ENCODE results near the gene HIP1.
"Not testable (repeated sequence)": the region's sequence is repeated elsewhere in the genome, so short reads cannot be mapped to it uniquely, and the experiment has no call there.

HIP1 gene

GRCh38 chr7:75632587-75632986 lies 106.2 kb downstream of the HIP1 start:
- Histone ChIP-seq H3K9me3 (ENCODE audit: low read length) (peaks cover 13% of the 10 kb centered on the region), H3K36me3 (ENCODE audit: insufficient read depth, low read length) (peaks cover 12% of the 10 kb centered on the region)
- not testable (repeated sequence) for H3K27me3 ChIP-seq (ENCODE audit: insufficient read depth, low read length); H3K4me3 ChIP-seq (ENCODE audit: low read length); H2AFZ ChIP-seq (ENCODE audit: low read depth, low read length); H3K4me1 ChIP-seq (ENCODE audit: insufficient read depth, low read length)

DNA sequence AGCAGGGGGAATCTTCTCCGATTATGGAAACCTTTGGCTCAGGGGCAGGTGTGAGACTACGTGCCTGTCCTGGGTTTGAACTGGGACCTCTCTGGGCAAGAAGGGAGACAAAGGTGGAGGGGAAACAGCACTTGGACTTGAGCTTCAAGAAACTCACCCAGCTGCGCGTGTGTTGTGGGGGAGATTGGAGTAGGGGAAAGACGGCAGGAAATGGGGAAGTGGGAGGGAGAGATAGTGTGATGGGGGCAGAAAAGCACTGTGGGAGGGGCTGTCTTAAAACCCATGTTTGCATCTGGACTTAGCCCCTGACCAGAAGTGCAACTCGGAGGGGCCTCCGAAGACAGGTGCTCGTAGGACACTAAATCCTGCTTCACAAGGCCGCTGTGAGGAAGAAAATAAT lies 107.0 kb downstream of the HIP1 start:
- Histone ChIP-seq H3K27me3 (ENCODE audit: insufficient read depth, low read length) (no peaks in the 10 kb centered on the region), H2AFZ (ENCODE audit: low read depth, low read length) (no peak overlapping the region), H3K4me3 (ENCODE audit: low read length) (no peak overlapping the region), H3K9me3 (ENCODE audit: low read length) (peaks cover 18% of the 10 kb centered on the region), H3K36me3 (ENCODE audit: insufficient read depth, low read length) (peaks cover 12% of the 10 kb centered on the region), H3K4me1 (ENCODE audit: insufficient read depth, low read length) (no peaks in the 10 kb centered on the region)

DNA sequence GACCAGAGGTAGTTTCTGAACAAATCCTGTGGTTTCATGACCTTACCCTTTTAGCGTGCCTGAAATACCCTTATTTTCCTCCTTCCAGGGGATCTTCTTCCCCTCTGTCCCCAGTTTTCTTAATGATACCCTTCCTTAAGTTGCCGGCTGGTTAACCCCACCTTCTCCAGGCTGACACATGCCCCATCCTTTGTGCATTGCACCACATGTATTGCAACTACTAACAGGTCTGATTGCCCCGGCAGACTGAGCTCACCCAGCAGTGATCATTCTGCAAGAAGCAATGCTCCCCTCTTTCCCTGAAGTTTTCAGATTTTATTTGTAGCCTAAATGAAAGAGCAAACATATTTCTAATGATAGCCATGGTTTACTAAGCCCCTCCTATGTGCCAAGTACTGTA lies 108.2 kb downstream of the HIP1 start:
- no peak overlapping the region for H3K4me3 ChIP-seq (ENCODE audit: low read length)
- no peaks in the 10 kb centered on the region for H3K27me3 ChIP-seq (ENCODE audit: insufficient read depth, low read length)
- H3K4me1 ChIP-seq (ENCODE audit: insufficient read depth, low read length) = no peaks in the 10 kb centered on the region
- H3K36me3 ChIP-seq (ENCODE audit: insufficient read depth, low read length) = peaks cover 12% of the 10 kb centered on the region
- peaks cover 21% of the 10 kb centered on the region for H3K9me3 ChIP-seq (ENCODE audit: low read length)
- H2AFZ ChIP-seq (ENCODE audit: low read depth, low read length) = no peak overlapping the region

DNA sequence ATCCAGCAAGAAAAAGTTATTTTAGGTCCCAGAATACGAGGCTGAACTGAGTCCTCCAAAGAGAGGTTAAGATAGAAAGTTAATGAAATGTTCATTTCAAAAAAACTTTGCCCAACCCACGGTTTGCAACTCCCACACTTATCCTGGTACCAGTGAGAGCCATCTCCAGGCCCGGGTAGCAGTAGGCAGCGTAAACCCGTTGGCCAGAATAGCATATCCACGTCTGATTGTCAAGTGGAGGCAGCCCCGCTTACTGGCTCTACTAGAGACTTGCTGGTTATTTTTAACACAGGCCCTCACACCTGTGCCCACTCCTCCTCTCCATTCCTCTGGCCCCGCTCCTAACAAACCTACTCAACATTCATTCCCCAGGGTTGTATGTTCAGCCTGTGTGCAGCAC lies 109.7 kb downstream of the HIP1 start:
- H3K4me1 ChIP-seq (ENCODE audit: insufficient read depth, low read length) = no peaks in the 10 kb centered on the region
- H3K36me3 ChIP-seq (ENCODE audit: insufficient read depth, low read length) = peaks cover 12% of the 10 kb centered on the region
- H2AFZ ChIP-seq (ENCODE audit: low read depth, low read length) = no peak overlapping the region
- no peaks in the 10 kb centered on the region for H3K27me3 ChIP-seq (ENCODE audit: insufficient read depth, low read length)
- peaks cover 21% of the 10 kb centered on the region for H3K9me3 ChIP-seq (ENCODE audit: low read length)
- H3K4me3 ChIP-seq (ENCODE audit: low read length) = no peak overlapping the region

DNA sequence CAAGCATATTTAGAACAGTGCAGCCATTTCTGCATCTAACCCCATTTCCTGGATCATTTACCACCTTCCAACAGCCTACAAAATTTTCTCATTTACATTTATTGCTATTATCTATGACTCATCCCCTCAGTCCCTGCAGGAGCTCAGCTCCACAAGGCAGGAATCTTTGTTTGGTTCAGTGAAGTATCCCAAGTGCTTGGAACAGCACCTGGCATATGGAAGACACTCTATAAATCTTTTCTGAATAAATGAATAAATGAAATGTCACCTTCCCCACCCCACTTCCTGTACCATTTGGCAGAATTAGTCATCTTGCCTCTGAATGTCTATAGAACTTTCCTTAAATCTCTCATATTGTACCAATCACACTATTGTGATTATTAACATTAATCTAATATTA lies 110.7 kb downstream of the HIP1 start:
- Histone ChIP-seq H3K4me1 (ENCODE audit: insufficient read depth, low read length) (no peaks in the 10 kb centered on the region), H3K9me3 (ENCODE audit: low read length) (peaks cover 21% of the 10 kb centered on the region), H2AFZ (ENCODE audit: low read depth, low read length) (no peak overlapping the region), H3K27me3 (ENCODE audit: insufficient read depth, low read length) (no peaks in the 10 kb centered on the region), H3K36me3 (ENCODE audit: insufficient read depth, low read length) (peaks cover 12% of the 10 kb centered on the region), H3K4me3 (ENCODE audit: low read length) (no peak overlapping the region)

DNA sequence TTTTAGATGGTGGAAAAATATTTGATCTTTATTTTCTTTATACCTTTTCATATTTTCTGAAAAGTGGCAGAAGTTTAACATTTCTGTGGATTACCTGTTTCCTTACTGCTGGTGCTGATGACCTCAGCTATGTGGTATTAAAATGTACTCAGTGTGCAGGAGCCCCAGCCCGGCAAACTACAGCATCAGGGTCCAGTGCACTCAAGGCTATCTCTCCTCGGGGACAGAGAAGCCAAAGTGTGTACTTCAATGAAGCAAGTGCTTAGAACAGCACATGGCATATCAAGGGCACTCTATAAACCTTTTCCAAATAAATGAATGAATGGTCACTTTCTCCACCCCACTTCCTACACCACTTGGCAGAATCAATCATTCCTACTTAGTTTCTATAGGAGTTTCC lies 111.8 kb downstream of the HIP1 start:
- Histone ChIP-seq H3K9me3 (ENCODE audit: low read length) (peaks cover 17% of the 10 kb centered on the region), H2AFZ (ENCODE audit: low read depth, low read length) (no peak overlapping the region), H3K27me3 (ENCODE audit: insufficient read depth, low read length) (no peaks in the 10 kb centered on the region), H3K36me3 (ENCODE audit: insufficient read depth, low read length) (peaks cover 3% of the 10 kb centered on the region), H3K4me3 (ENCODE audit: low read length) (no peak overlapping the region), H3K4me1 (ENCODE audit: insufficient read depth, low read length) (no peaks in the 10 kb centered on the region)

DNA sequence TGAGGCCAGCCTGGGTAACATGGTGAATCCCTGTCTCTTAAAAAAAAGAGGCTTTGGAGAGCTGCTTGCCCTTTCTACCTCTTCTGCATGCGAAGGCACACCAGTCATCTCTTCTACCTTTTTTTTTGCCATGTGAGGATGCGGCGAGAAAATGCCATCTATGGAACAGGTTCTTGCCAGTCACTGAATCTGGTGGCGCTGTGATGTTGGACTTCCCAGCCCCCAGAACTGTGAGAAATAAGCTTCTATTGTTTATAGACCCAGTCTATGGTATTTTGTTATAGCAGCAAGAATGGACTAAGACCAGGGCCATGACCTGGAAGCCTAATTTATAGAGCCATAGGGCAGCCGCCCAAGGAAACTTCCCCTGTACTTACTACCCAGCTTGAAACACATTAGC lies 112.9 kb downstream of the HIP1 start:
- H3K27me3 ChIP-seq (ENCODE audit: insufficient read depth, low read length) = no peaks in the 10 kb centered on the region
- no peak overlapping the region for H2AFZ ChIP-seq (ENCODE audit: low read depth, low read length)
- no peaks in the 10 kb centered on the region for H3K36me3 ChIP-seq (ENCODE audit: insufficient read depth, low read length)
- H3K4me3 ChIP-seq (ENCODE audit: low read length) = no peak overlapping the region
- peaks cover 17% of the 10 kb centered on the region for H3K9me3 ChIP-seq (ENCODE audit: low read length)
- no peaks in the 10 kb centered on the region for H3K4me1 ChIP-seq (ENCODE audit: insufficient read depth, low read length)

GRCh38 chr7:75624134-75624832 lies 114.5 kb downstream of the HIP1 start:
- Histone ChIP-seq H3K4me3 (ENCODE audit: low read length) (no peak overlapping the region), H3K36me3 (ENCODE audit: insufficient read depth, low read length) (no peaks in the 10 kb centered on the region)

DNA sequence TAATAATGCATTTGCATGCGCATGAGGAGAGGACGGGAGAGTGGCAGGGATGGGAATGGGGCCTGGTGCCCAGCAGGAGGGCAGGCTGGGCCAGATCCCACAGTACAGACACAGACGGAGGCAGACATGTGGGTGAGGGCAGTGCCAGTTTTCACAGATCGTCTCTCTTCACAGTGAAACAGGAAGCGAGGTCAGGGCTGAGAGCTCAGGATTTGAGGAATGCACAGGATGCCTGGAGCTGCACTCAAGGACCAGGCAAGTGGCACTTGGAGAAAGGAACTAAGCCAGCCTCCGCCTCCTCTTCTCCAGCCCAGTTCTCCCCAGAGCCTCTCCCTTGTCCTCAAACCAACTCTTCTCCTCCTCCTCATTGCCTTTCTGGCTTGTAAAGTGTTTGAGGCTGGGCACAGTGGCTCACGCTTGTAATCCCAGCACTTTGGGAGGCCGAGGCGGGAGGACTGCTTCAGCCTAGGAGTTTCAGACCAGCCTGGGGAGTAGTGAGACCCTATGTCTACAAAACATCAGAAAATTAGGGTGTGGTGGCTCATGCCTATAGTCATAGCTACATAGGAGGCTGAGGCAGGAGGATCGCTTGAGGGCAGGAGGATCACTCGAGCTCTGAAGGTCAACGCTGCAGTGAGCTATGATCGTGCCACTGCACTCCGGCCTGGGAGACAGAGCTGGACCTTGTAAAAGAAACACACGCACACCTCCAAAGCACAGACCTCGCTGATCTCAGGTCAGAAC lies 115.2 kb downstream of the HIP1 start:
- Histone ChIP-seq H3K27me3 (ENCODE audit: insufficient read depth, low read length) (no peaks in the 10 kb centered on the region), H3K4me1 (ENCODE audit: insufficient read depth, low read length) (no peaks in the 10 kb centered on the region), H3K36me3 (ENCODE audit: insufficient read depth, low read length) (no peaks in the 10 kb centered on the region), H2AFZ (ENCODE audit: low read depth, low read length) (no peak overlapping the region), H3K4me3 (ENCODE audit: low read length) (no peak overlapping the region), H3K9me3 (ENCODE audit: low read length) (peaks cover 14% of the 10 kb centered on the region)

More at GRCh38 chr7:75624134-75624832, 114.5 kb downstream of the HIP1 start:
- H3K9me3 ChIP-seq (ENCODE audit: low read length) = peaks cover 17% of the 10 kb centered on the region
- H2AFZ ChIP-seq (ENCODE audit: low read depth, low read length) = no peak overlapping the region
- H3K27me3 ChIP-seq (ENCODE audit: insufficient read depth, low read length) = no peaks in the 10 kb centered on the region
- no peaks in the 10 kb centered on the region for H3K4me1 ChIP-seq (ENCODE audit: insufficient read depth, low read length)

GRCh38 chr7:75621124-75621523 lies 117.6 kb downstream of the HIP1 start:
- no peaks in the 10 kb centered on the region for H3K4me1 ChIP-seq (ENCODE audit: insufficient read depth, low read length)
- H3K36me3 ChIP-seq (ENCODE audit: insufficient read depth, low read length) = no peaks in the 10 kb centered on the region
- H2AFZ ChIP-seq (ENCODE audit: low read depth, low read length) = no peak overlapping the region
- no peaks in the 10 kb centered on the region for H3K27me3 ChIP-seq (ENCODE audit: insufficient read depth, low read length)
- no peak overlapping the region for H3K4me3 ChIP-seq (ENCODE audit: low read length)
- no peaks in the 10 kb centered on the region for H3K9me3 ChIP-seq (ENCODE audit: low read length)

GRCh38 chr7:75619636-75620035 lies 119.1 kb downstream of the HIP1 start:
- H2AFZ ChIP-seq (ENCODE audit: low read depth, low read length) = no peak overlapping the region
- H3K9me3 ChIP-seq (ENCODE audit: low read length) = no peaks in the 10 kb centered on the region
- H3K4me3 ChIP-seq (ENCODE audit: low read length) = no peak overlapping the region
- no peaks in the 10 kb centered on the region for H3K27me3 ChIP-seq (ENCODE audit: insufficient read depth, low read length)
- H3K36me3 ChIP-seq (ENCODE audit: insufficient read depth, low read length) = no peaks in the 10 kb centered on the region
- no peaks in the 10 kb centered on the region for H3K4me1 ChIP-seq (ENCODE audit: insufficient read depth, low read length)

- no peak overlapping the region for H3K4me3 ChIP-seq (ENCODE audit: low read length)
- H3K9me3 ChIP-seq (ENCODE audit: low read length) = no peaks in the 10 kb centered on the region
- H3K36me3 ChIP-seq (ENCODE audit: insufficient read depth, low read length) = no peaks in the 10 kb centered on the region
- H3K27me3 ChIP-seq (ENCODE audit: insufficient read depth, low read length) = no peaks in the 10 kb centered on the region
- no peak overlapping the region for H2AFZ ChIP-seq (ENCODE audit: low read depth, low read length)
- H3K4me1 ChIP-seq (ENCODE audit: insufficient read depth, low read length) = no peaks in the 10 kb centered on the region
Measured at GRCh38 chr7:75617634-75618234, 121.0 kb downstream of the HIP1 start.

GRCh38 chr7:75616421-75617167 lies 122.1 kb downstream of the HIP1 start:
- H3K27me3 ChIP-seq (ENCODE audit: insufficient read depth, low read length) = no peaks in the 10 kb centered on the region

More at GRCh38 chr7:75616421-75617167, 122.1 kb downstream of the HIP1 start:
- Histone ChIP-seq H3K9me3 (ENCODE audit: low read length) (no peaks in the 10 kb centered on the region), H3K36me3 (ENCODE audit: insufficient read depth, low read length) (no peaks in the 10 kb centered on the region), H3K4me1 (ENCODE audit: insufficient read depth, low read length) (no peaks in the 10 kb centered on the region), H3K4me3 (ENCODE audit: low read length) (no peak overlapping the region), H2AFZ (ENCODE audit: low read depth, low read length) (no peak overlapping the region)
